Hematopoietic multipotent progenitor cell treated with erythropoietin and hydrocortisone succinate and interleukin-3 and kit ligand, for 4 days (in vitro differentiated cells): Measurements from ENCODE around the gene ZNF587B.
A peak's percentile ranks its signal among the peaks of the same experiment; 100 is the strongest.
"Not testable (repeated sequence)": the region's sequence is repeated elsewhere in the genome, so short reads cannot be mapped to it uniquely, and the experiment has no call there.

Experiments used
- DNase-seq: peaks from one replicate; pipeline ENCODE4 v3.0.0-alpha.2; 2015

ZNF587B gene

GRCh38 chr19:57830071-57830602, at the start of gene ZNF587B:
Gene ZNF587B (plus strand): TSS chr19:57830299. CDS start chr19:57830529, 230 bp downstream.
- peak; percentile 71 for DNase-seq

GRCh38 chr19:57786286-57786685, 43.8 kb upstream of the ZNF587B start:
- DNase-seq, result no peak

GRCh38 chr19:57786906-57787305, 43.2 kb upstream of the ZNF587B start:
- DNase-seq, result no peak

GRCh38 chr19:57788114-57788692, 41.9 kb upstream of the ZNF587B start:
- DNase-seq, result no peak

- no peak for DNase-seq
These were observed 40.8 kb upstream of the ZNF587B start for GRCh38 chr19:57789288-57789687.

GRCh38 chr19:57796580-57796979, 33.5 kb upstream of the ZNF587B start:
- not testable (repeated sequence) for DNase-seq

DNA sequence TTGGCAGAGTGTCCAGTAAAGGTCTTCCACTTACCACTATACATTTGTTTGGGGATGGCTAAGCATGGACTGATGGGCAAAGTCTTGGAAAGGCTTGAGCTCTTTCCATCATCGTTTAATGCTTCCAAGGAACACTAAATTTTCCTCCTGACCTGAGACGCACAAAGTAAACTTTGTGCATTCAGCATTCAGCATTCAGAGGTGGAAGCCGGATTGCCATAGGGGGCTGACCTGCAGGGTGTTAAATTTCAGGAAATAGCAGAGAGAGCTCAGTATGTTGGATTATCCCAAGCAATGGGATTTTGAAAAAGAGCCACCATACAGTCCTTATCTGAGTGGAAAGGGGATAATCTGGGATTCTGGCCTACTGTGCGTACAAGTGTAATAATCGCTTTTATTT, 29.4 kb upstream of the ZNF587B start:
- no peak for DNase-seq

- DNase-seq, result no peak
These were observed 27.8 kb upstream of the ZNF587B start for GRCh38 chr19:57802269-57802668.

DNA sequence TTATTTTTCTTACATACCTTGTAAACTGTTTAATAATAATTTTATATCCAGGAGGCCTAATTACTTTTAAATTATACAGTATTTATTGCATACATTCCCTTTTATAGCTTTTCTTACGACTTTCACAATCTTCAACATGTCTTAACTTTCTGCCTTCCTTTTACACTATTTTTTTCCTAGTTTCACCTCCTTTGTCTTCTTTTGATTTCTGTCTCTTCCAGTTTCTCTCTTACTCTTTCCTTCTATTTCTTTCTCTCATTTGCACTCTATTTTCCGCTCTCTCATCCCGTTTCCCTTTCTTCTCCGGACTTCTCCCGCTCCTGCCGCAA, 26.9 kb upstream of the ZNF587B start:
- no peak for DNase-seq

- DNase-seq, result peak; percentile 77
These were observed 26.3 kb upstream of the ZNF587B start for GRCh38 chr19:57803594-57804325.

GRCh38 chr19:57807541-57807940, 22.6 kb upstream of the ZNF587B start:
- no peak for DNase-seq

DNA sequence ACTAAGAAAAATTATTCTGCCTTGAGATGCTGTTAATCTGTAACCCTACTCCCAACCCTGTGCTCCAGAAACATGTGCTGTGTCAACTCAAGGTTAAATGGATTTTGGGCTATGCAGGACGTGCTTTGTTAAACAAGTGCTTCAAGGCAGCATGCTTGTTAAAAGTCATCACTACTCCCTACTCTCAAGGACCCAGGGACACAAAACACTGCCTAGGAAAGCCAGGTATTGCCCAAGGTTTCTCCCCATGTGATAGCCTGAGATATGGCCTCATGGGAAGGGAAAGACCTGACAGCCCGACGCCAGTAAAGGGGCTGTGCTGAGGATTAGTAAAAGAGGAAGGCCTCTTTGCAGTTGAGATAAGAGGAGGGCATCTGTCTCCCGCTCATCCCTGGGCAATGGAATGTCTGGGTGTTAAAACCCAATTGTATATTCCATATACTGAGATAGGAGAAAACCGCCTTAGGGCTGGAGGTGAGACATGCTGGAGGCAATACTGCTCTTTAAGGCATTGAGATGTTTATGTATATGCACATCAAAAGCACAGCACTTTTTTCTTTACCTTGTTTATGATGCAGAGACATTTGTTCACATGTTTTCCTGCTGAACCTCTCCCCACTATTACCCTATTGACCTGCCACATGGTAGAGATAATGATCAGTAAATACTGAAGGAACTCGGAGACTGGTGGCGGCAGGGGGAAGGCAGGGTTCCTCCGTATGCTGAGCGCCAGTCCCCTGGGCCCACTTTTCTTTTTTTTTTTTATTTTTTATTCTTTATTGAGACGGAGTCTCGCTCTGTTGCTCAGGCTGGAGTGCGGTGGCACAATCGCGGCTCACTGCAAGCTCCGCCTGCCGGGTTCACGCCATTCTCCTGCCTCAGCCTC, 19.4 kb upstream of the ZNF587B start:
- peak; percentile 43 for DNase-seq

- DNase-seq, result peak; percentile 71
These were observed 17.9 kb upstream of the ZNF587B start for GRCh38 chr19:57812226-57812625.

- DNase-seq, result not testable (repeated sequence)
These were observed 16.9 kb upstream of the ZNF587B start for GRCh38 chr19:57812975-57813820.

- no peak for DNase-seq
These were observed 16.1 kb upstream of the ZNF587B start for GRCh38 chr19:57813919-57814504.

DNA sequence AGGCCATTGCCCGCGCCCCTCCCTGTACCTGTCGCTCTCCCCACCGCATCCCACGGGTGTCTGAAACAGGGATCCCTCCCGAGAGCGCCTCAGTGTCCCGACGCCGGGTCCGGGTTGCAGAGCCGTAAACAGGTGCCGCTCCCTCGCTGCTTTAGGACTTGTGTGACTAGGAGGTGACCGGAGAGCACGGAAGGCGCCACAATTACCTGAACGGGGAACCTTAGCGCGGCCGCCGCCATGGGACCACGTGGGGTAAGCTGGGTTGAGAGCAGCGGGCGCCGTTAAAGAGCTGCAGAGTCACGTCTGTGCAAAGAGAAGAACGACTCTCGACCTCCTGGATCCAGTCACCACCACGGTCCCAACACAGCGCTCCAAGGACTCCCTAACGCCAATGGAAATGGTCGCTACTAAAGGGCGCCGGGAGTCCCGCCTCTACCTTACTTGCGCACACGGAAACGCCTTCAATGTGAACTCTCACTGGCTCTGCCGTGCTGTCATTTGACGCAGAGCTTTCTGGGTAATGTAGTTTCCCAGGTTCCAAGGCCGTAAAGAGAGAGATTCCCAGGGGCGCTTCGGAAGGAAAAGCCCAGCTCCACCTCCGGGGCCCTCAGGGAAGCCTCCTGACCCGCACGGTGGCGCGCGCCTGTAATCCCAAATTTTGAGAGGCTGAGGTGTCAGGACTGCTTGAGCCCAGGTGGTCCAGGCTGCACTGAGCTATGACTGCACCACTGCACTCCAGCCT, 15.4 kb upstream of the ZNF587B start, which contains the start of gene ZNF552:
TSS of gene ZNF552 (minus strand) at position 409 of the 742 bp plus-strand sequence. CDS start at position 239, 170 bp downstream.
- DNase-seq, result peak; percentile 96

DNA sequence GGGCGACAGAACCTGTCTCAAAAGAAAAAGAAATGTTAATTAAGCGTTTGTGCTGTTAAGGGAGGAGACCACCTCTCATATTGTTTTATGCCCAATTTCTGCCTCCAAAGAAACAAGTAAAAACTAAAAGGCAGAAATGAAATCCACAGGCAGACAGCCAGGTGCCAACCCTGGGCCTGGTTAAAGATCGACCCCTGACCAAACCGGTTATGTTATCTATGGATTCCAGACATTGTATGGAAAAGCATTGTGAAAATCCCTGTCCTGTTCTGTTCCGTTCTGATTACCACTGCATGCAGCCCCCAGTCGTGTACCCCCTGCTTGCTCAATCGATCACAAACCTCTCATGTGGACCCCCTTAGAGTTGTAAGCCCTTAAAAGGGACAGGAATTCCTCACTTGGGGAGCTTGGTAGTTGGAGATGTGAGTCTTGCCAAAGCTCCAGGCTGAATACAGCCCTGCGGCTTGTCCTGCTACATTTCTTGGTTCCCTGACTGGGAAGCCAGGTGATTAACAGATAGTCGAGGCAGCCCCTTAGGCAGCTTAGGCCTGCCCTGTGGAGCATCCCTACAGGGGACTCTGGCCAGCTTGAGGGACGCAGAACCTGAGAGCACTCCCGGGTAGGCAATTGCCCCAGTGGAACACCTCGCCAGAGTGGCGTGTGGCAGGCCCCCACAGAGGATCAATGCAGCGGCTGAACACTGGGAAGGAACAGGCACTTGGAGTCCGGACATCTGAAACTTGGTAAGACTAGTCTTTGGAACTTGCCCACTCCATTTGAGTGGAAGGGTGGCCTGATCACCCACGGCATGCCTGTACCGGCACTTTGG, 14.6 kb upstream of the ZNF587B start:
- DNase-seq, result no peak

- DNase-seq, result peak; percentile 50
These were observed 13.4 kb upstream of the ZNF587B start for GRCh38 chr19:57816652-57817051.

GRCh38 chr19:57817976-57818375, 12.1 kb upstream of the ZNF587B start:
- no peak for DNase-seq

- DNase-seq, result peak; percentile 17
These were observed 11.7 kb upstream of the ZNF587B start for GRCh38 chr19:57818378-57818777.
